ENCODE measurements around the gene ANKH. TPM values are rescaled to one million over a fixed set of nuclear protein-coding genes. Genes with fewer than 3 reads are reported as not detected.
A peak's percentile ranks its signal among the peaks of the same experiment; 100 is the strongest.

Gene ANKH
- polyA plus RNA-seq, 3 donors = 8.3 to 14.8 (median 11.0) TPM

DNA sequence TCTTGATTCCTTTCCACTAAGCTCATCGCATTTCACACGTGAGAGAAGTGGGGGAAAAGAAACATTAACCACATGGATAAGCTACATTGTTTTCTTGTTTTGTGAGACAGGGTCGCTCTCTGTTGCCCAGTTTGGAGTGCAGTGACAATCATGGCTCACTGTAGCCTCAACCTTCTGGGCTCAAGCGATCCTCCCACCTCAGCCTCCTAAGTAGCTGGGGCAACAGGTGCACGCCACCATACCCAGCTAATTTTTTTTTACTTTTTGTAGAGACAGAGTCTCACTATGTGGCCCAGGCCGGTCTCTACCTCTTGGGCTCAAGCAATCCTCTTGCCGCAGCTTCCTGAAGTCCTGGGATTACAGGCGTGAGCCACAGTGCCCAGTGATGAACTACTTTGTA lies 204.3 kb downstream of the ANKH start:
- no peak for DNase-seq

DNA sequence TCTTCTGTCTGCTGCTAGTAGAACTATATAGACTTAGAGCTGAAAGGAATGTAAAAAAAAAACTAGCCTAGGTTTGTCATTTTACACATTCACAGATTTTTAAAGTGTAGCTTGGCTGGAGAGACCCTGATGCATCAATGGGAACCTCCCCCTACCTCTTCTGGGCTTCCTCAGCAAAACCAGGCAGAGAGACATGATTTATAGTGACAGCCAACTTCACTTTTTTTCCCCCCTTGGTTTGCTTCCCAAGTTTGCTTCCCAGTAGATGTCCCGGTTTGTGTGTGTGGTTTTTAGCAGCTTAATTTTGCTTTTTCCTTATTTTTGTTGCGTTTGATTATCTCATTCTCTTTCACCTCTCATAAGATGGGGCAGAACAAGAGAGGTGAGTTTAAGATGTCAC lies 205.2 kb downstream of the ANKH start:
- DNase-seq = no peak

- no peak for DNase-seq
Measured at GRCh38 chr5:14665949-14666348, 205.6 kb downstream of the ANKH start.

DNA sequence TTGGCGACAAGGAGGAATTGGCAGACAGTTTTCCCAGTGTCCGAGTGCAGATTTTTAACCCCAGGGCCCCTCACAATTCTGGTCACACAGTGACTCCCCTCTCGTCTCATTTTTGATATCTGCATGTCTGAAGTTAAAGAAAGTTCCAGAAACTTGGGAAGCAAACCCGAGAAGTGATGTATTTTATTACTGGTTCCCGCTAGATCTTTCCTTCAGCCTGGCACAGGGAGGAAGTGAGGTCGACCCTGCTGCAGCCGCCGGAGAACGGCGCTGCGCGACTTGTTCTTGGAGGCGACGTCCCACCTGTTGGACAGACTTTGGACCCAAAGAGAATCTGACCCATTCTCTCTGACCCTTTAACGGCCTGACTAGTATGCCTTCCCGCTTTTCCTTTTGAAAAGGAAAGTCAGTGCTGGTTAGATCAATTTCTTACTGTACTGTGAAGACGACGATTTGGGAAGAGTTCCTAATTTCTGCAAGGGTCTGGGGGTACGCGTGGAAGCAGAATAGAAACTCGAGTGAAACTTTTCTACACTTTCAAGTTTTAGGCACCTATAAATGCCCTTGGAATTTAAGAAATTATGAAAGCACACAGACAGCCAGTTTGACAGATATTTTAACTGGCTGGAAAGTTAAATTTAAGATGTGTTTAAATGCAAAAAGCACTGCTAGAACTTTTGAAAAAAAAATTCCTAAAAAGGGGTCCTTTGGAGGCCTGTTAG lies 206.3 kb downstream of the ANKH start:
- DNase-seq = no peak

GRCh38 chr5:14664270-14665100 lies 207.1 kb downstream of the ANKH start, which contains the start of gene OTULIN:
OTULIN (plus strand) TSS chr5:14664718; CDS start chr5:14664826, 108 bp downstream.
- peak; percentile 90 for DNase-seq

DNA sequence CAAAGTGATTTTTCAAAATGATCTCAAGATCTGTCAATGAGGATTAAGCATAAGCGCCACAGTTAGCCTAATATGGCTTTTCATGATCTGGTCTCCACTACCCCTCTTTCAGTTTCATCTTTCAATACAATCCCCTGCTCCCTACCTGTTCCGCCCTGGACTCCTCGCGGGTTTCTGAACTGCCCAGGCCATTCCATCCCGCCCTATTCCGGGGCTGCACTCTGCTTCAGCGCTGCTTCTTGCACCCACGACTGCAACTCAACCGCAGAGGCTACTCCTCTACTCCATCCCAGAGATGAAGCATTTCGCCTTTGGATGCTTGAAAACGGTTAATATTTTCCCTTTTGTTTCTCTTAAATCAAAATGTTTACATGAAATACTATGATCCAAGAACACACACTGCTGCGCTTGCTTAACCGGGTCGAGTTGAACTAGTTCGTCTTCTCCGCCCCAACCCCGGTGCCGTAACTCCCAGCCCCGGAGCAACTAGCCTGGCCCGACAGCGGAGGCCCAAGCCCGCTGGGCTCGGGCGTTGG lies 207.8 kb downstream of the ANKH start:
- no peak for DNase-seq

DNA sequence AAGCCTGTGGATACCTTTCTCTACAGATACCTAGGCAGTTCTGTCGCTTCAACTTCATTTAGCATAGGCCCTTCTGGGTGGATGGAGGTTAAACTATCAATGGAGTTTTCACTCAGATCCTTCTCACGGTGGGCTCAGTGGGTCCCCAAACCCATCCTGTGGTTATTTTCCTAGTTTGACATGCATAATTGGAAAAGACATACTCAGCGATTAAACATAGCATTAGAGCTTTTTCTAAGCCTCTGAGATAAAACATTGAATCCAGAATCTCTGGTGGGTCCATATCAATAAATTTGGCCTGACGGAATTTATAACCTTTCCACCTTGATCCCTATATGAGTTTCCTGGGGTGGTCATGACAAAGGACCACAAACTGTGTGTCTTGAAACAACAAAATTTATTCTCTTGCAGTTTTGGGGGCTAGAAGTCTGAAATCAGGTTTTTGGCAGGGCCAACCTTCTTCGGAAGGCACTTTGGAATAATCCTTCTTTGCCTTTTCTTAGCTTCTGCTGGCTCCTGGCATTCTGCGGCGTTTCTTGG lies 208.8 kb downstream of the ANKH start:
- DNase-seq = no peak

DNA sequence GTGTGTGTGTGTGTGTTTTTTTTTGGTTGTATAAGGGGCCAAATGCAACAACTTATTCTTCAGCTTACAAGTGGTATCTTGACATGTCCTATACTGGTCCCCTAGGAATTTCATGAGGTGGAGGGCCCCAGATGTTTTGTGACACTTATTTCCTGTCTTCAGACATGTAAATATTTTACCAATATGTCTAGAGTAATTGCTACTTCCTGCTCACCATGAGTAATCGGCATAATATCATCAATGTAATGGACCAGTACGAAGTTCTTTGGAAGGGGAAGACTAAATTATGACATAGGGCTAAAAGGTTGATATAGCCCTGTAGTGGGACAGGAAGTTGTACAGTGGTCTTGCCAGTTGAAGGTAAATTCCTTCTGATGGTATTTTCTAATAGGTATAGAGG lies 210.7 kb downstream of the ANKH start:
- DNase-seq = no peak

DNA sequence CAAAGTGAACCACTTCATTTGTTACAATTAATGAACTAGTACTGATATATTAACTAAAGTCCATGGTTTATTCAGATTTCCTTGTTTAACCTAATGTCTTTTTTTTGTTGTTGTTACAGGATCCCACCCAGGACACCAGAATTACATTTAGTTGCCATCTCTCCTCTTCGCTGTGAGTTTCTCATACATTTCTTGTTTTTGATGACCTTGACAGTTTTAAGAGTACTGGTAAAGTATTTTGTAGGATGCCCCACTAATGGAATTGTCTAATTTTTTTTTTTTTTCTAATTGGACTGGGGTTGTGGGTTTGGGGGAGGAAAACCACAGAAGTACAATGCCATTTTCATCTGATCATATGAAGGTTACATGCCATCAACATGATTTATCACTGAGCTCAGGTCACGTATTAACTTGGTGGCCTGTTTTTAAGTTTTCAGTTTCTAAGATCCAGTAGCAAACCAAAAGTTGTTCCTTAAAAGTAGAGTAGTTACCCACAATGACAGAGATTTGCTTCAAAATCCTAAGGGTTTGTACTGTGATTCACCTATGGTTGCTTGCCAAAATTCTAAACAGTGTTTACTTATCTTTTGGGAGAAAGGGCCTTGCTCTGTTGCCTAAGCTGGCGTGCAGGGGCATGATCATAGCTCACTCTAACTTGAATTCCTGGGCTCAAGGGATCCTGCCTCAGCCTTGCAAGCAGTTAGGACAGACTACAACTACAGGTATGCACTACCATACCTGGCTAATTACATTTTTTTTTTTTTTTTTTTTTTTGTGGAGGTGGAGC lies 211.6 kb downstream of the ANKH start:
- DNase-seq = no peak

- no peak for DNase-seq
Measured at GRCh38 chr5:14656898-14657297, 214.7 kb downstream of the ANKH start.

DNA sequence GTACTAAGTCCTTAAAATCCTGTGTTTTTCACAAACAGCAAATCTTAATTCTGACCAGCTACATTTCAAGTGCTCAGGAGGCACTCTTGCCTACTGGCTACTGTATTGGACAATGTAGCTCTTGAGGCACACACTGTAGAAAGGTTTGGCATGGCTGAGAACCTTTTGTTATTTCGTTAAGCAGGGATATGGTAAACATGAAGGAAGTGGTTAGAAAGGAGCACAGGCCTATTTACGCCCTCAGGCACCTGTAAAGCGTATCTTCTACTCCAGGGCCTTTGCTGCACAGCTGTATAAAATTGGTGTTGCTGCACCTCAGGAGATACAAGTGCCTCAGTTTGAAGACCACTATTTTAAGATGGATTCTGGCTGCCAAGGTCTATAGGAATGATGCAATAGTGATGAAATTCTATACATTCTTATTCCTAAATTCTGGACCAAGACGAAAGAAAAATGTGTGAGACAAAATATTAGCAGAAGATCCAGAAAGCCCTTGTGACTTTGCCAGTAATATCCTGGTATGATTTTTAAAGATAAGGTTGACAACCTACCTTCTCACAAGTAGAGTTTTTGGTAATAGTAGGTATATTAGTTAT lies 216.3 kb downstream of the ANKH start:
- DNase-seq = no peak

Other genes starting within 250 kb of the ANKH start
- 10 to 100 TPM; 17.1 to 20.1 (median 18.0) TPM for gene OTULIN, start 207.1 kb downstream of the ANKH start, polyA plus RNA-seq (ENCODE audit: insufficient read length in 3 of 3)

Measured in renal pelvis (tissue), 4 donors.